A549 treated with DMSO at 1 μM for 4 hours (cell line): ENCODE results near the gene C1orf35. TPM values are rescaled to one million over a fixed set of nuclear protein-coding genes. Genes with fewer than 3 reads are reported as not detected.

ENCODE experiments used
- total RNA-seq: library from RNA; stranded (reverse); fragments of 200-300 nt; extraction: Qiagen RNA extraction; gene quantifications from 5 replicates; pipeline ENCODE4 v1.2.3, GENCODE V29; 2022; ENCODE audit warnings: low read depth

The C1orf35 gene
- 26.5 to 37.1 TPM (median 34.0 TPM) in 5 replicates for total RNA-seq

GRCh38 chr1:228102791-228103620, at the start of gene C1orf35:
Gene C1orf35, minus strand, starts transcription at chr1:228103325. Its CDS starts 98 bp downstream, at chr1:228103227.

DNA sequence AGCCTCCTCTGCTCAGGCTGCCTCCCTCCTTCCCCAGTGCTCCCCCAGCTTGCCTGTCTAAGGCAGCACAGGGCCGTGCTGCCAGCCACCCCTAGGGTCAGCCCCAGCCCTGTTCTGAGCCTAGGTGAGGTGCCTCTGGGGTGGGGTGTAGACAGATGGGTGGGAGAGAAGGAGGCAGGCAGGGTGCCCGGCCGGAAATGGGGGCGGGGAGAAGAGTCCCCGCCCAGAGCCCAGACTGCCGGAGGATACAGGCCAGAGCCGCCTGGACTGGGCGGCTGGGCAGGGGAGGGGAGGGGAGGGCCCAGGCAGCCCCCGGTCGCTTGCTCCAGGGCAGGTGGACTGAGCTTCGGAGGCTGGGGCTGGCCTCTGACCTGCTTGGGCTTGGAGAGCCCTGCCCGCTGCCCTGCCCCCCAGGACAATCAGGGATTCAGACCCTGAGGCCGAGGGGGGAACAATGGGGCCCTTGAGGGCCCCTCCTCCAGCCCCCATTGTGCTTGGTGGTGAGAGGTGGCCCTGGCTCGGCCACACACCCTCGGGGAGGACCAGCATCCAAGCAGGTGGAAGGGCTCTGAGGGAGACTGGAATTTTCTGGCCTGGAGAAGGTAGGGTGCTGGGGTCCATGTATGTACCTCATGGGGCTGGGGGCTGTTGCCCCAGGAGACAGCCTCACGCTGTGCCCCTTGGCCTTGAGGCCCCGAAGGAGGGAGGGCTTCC, 46.4 kb upstream of the C1orf35 start, which contains the start of gene GJC2:
Gene GJC2, plus strand, starts transcription at position 525 of the 714 bp plus-strand sequence. CDS start 7,829 bp downstream, outside the sequence.

GRCh38 chr1:228139931-228140723, 37.0 kb upstream of the C1orf35 start, which contains the start of gene GUK1:
Gene GUK1, plus strand, starts transcription at chr1:228140279. Its CDS starts 24 bp downstream, at chr1:228140303.

GRCh38 chr1:228109073-228109961, 6.2 kb upstream of the C1orf35 start, which contains the start of gene MRPL55:
Gene MRPL55, minus strand, starts transcription at chr1:228109299. Its CDS starts 1,039 bp downstream, at chr1:228108260.

GRCh38 chr1:228082214-228082917, 20.8 kb downstream of the C1orf35 start, which contains the start of gene ARF1:
Gene ARF1, plus strand, starts transcription at chr1:228082708. Its CDS starts 14,407 bp downstream, at chr1:228097115.

Other genes with a start within 250 kb of the C1orf35 start
- 6.6 to 8.9 TPM (median 8.0 TPM) in 5 replicates for gene WNT9A, start 155.4 kb downstream of the C1orf35 start, total RNA-seq
- gene WNT3A, start 96.3 kb downstream of the C1orf35 start, total RNA-seq, result 0.02 to 0.05 TPM in 2 of 5 replicates, not detected in the others
- 376 to 456 TPM (median 431 TPM) in 5 replicates for gene ARF1, start 20.6 kb downstream of the C1orf35 start, total RNA-seq
- gene MRPL55, start 6.0 kb upstream of the C1orf35 start, total RNA-seq, result 67.9 to 90.5 TPM (median 82.3 TPM) in 5 replicates
- 114 to 152 TPM (median 129 TPM) in 5 replicates for gene GUK1, start 37.0 kb upstream of the C1orf35 start, total RNA-seq
- 0.28 to 0.42 TPM (median 0.39 TPM) in 5 replicates for gene GJC2, start 46.6 kb upstream of the C1orf35 start, total RNA-seq
- gene IBA57, start 62.5 kb upstream of the C1orf35 start, total RNA-seq, result 4.9 to 7.5 TPM (median 5.7 TPM) in 5 replicates
- gene OBSCN, start 104.7 kb upstream of the C1orf35 start, total RNA-seq, result 3.9 to 6.4 TPM (median 5.8 TPM) in 5 replicates